Lung (tissue), 12 donors: ENCODE measurements around the gene BCAR1. TPM values are rescaled to one million over a fixed set of nuclear protein-coding genes. Genes with fewer than 3 reads are reported as not detected.
A peak's percentile ranks its signal among the peaks of the same experiment; 100 is the strongest.

Experiments
- ATAC-seq: fragments of 200-7000 bp; cut with Tn5 transposase; one replicate; pipeline ENCODE4 v1.9.1; 2020; ENCODE audit warnings: moderate number of reproducible peaks; ENCODE audit not compliant: insufficient read depth, low FRiP score
- DNase-seq, 3 donors: peaks; one replicate each; pipeline ENCODE4 v3.0.0-alpha.2; 2013 to 2017
- H3K27ac ChIP-seq, 2 donors: one replicate each; pipeline ENCODE4 v1.5.1; 2013; ENCODE audit warnings: mild to moderate bottlenecking in 2 of 2, moderate library complexity in 2 of 2, control low read depth in 1 of 2, inconsistent platforms in 1 of 2, low read depth in 1 of 2, low read length in 1 of 2
- H3K27me3 ChIP-seq, 3 donors: one replicate each; pipeline ENCODE4 v1.5.1; 2013; ENCODE audit warnings: low read length in 2 of 3; ENCODE audit not compliant: control insufficient read depth in 3 of 3, insufficient read depth in 3 of 3
- H3K36me3 ChIP-seq, 4 donors: one replicate each; pipeline ENCODE4 v1.5.1; 2013; ENCODE audit warnings: low read length in 4 of 4, mild to moderate bottlenecking in 1 of 4, moderate library complexity in 1 of 4; ENCODE audit not compliant: control insufficient read depth in 4 of 4, insufficient read depth in 4 of 4
- H3K4me1 ChIP-seq, 5 donors: one replicate each; pipeline ENCODE4 v1.5.1; 2013; ENCODE audit warnings: low read length in 5 of 5, mild to moderate bottlenecking in 2 of 5, moderate library complexity in 1 of 5; ENCODE audit not compliant: control insufficient read depth in 5 of 5, insufficient read depth in 5 of 5
- H3K4me3 ChIP-seq: one replicate; pipeline ENCODE4 v1.5.1; 2013; ENCODE audit warnings: mild to moderate bottlenecking, control low read depth, moderate library complexity
- H3K9ac ChIP-seq, 2 donors: one replicate each; pipeline ENCODE4 v1.5.1; 2013; ENCODE audit warnings: low read length in 2 of 2, control low read depth in 1 of 2; ENCODE audit not compliant: insufficient read depth in 1 of 2
- H3K9me3 ChIP-seq, 4 donors: one replicate each; pipeline ENCODE4 v1.5.1; 2013; ENCODE audit warnings: low read length in 3 of 4, mild to moderate bottlenecking in 1 of 4, moderate library complexity in 1 of 4; ENCODE audit not compliant: control insufficient read depth in 4 of 4, insufficient read depth in 3 of 4
- CTCF ChIP-seq: IDR thresholded peaks from 2 replicates; pipeline ENCODE4 v1.5.1; 2012; ENCODE audit warnings: mild to moderate bottlenecking; ENCODE audit errors: control extremely low read depth, extremely low read depth
- WGBS, 2 donors: extraction: QIAGEN DNeasy Blood & Tissue Kit; methylation state at CpG; one replicate each; pipeline ENCODE4 v1.1.7; 2013; 5-methylcytosine and 5-hydroxymethylcytosine counted together
- polyA plus RNA-seq, 2 donors: library from polyadenylated mRNA; stranded (reverse); fragments of 200-250 nt; gene quantifications; one replicate each; pipeline ENCODE4 v1.2.1, GENCODE V29; 2013
- total RNA-seq, 2 donors: library from RNA; depleted of rRNA in 1 of 2; stranded (reverse); fragments of >200 nt in 1 of 2; gene quantifications; one replicate each; pipeline ENCODE4 v1.2.1, GENCODE V29; 2014 to 2021
- donor health status: control.
- donor health status: control.
- donor health status: Bipolar disorder and iron deficiency.
- donor health status: healthy.
- donor health status: DM: yes; HTN: yes; CAD: no.

BCAR1 gene
- total and polyA plus RNA-seq, 4 donors, result 37.5 to 70.7 (median 49.9) TPM

DNA sequence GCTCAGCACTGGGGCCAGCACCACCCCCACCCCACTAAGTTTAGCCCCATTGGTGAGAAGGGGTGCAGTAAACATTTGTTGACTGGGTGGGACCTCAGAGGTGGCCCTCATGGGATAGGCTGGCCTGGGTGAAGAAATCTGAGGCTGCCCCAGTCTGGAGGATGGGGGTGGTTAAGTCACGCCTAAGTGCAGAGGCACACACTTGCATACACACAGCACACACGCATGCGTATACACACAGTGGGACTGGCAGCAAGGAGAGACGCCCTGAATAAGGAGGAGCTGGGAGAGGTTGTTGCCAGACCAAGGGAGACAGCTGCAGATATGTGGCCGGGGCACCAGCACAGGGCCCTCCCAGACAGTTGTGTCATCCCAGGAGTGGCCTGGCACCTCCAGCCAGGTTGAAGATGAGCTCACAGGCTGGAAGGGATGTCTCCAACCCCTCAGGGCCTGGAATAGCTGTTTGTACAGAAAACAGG is 3.0 kb upstream of the BCAR1 start:
- no peak for ATAC-seq
- no peak for TF ChIP-seq CTCF
- Histone ChIP-seq H3K9ac (no peak overlapping the region), H3K27me3 (no peaks in the 10 kb centered on the region), H3K4me1 (peaks cover 32 to 82% (median 68%) of the 10 kb centered on the region in 5 donors), H3K27ac (peak overlapping the region in 1 of 2 donors; percentile 77), H3K4me3 (no peak overlapping the region), H3K36me3 (no peaks in the 10 kb centered on the region), H3K9me3 (no peaks in the 10 kb centered on the region)
- WGBS, 2 donors, result 35 to 61% methylated on average over 5 of the region's 5 CpGs
- peak in 2 of 3 donors; percentile 38 to 46 for DNase-seq

GRCh38 chr16:75252946-75253911 is 1.8 kb upstream of the BCAR1 start:
- Histone ChIP-seq H3K27me3 (no peaks in the 10 kb centered on the region), H3K36me3 (no peaks in the 10 kb centered on the region), H3K4me1 (peaks cover 29 to 85% (median 73%) of the 10 kb centered on the region in 5 donors), H3K9me3 (no peaks in the 10 kb centered on the region), H3K9ac (no peak overlapping the region), H3K4me3 (no peak overlapping the region), H3K27ac (peak overlapping the region; percentile 17 to 82)
- ATAC-seq (no peak), DNase-seq (peak; percentile 76 to 77 (median 77))
- TF ChIP-seq CTCF, result no peak
- WGBS, 2 donors, result 57 to 68% methylated on average over 15 of the region's 15 CpGs

DNA sequence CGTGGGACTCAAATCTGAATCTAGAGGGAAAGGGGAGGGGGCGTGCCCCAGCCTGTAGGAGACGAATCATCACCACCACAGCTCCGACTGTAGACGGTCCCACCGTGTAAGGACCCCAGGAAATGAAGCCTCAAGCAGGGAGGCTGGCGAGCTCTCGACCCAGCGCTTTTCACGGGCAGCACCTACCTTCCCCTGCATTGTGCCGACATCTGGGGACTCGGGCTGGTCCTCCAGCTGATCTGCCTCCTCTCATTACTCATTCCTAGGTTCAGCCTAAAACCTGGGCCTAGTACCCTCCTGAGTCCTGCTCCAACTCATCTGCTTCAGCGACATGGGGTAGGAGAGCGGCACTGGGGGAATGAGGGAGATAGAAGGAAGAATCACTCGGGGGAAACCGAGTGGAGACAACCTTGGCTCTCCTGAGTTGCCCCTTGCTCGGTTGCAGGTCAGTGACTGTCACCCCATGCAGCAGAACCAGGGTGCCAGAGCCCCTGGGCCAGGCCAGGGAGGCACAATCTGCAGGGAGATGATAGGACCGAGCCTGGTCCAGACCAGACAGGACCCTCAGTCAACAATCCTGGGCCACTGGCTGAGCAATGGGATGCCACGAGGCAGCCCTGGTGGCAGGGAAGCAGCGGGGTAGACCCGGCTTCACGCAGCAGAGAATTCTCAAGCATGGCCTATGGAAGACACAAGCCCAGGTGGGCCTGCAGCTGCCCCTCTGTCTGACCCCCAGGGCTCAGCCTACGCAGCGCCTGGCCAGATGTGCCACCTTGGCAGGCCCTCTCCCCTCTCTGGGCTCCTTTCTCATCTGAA is 833 bp upstream of the BCAR1 start:
- no peak for TF ChIP-seq CTCF
- 61 to 65% methylated on average over 24 of the region's 24 CpGs for WGBS, 2 donors
- DNase-seq, result no peak
- Histone ChIP-seq H3K36me3 (no peaks in the 10 kb centered on the region), H3K9me3 (no peaks in the 10 kb centered on the region), H3K27ac (peak overlapping the region; percentile 35 to 82), H3K4me1 (peaks cover 27 to 78% (median 72%) of the 10 kb centered on the region in 5 donors), H3K4me3 (no peak overlapping the region), H3K9ac (no peak overlapping the region), H3K27me3 (no peaks in the 10 kb centered on the region)
- no peak for ATAC-seq
